GM19043 (cell line): ENCODE data around the gene KIAA0753.

ENCODE experiments used
- ATAC-seq: cut with Tn5 transposase; IDR thresholded peaks from one replicate; pipeline ENCODE4 v1.9.1; 2021; ENCODE audit warnings: low read depth; ENCODE audit not compliant: unreplicated experiment

The KIAA0753 gene

GRCh38 chr17:6643451-6644125, 3.1 kb upstream of the KIAA0753 start:
- no peak for ATAC-seq

DNA sequence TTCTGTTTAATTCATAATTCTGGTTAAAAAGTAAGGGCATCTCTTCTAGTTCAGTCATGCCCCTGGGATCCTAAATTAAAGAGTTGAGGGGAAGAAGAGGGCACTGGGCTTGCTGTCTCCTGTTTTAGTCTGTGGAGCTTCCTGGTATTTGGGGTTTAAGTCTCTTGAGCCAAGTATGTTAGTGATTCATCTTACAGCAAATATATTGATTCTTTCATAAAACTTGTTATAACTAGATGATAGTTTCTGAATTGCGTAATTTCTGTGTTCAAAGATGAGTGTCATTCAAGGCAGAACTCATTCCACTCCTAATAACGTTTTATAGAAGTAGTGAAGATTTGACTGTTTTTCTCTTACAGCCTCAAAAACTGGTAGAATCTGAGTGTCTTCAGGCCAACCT, 2.1 kb upstream of the KIAA0753 start:
- no peak for ATAC-seq

DNA sequence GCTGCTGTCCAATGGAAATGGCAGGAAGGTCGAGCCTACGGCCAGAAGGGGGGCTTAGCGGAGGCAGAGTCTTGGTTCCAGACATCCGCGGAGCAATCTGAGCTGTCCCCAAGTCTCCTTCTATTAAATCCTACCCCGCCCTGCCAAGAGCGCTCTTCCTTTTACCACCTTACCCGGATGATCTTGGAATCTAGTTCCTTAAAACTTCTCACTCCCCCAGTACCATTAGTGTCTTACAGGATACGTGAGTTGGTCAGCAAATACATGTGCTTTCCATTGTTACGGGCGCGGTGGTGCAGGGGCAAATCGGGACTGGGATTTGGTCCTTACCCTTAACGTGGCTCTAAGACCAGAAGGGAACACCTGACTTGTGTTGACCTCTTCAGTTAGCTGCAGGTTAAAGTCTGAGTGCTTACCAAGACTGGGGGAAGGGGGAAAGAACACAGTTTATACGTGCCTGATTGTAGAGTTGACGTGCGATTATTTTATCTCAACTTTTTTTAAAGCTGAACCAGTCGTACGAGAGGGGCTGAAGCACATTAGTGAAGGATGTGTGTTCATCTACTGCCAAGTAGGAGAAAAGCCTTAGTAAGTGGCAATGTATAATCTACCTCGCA, 844 bp upstream of the KIAA0753 start:
- no peak for ATAC-seq

GRCh38 chr17:6639586-6640535, 650 bp downstream of the KIAA0753 start:
- ATAC-seq, result no peak

- no peak for ATAC-seq
Measured at GRCh38 chr17:6639014-6639585, 1.4 kb downstream of the KIAA0753 start.

DNA sequence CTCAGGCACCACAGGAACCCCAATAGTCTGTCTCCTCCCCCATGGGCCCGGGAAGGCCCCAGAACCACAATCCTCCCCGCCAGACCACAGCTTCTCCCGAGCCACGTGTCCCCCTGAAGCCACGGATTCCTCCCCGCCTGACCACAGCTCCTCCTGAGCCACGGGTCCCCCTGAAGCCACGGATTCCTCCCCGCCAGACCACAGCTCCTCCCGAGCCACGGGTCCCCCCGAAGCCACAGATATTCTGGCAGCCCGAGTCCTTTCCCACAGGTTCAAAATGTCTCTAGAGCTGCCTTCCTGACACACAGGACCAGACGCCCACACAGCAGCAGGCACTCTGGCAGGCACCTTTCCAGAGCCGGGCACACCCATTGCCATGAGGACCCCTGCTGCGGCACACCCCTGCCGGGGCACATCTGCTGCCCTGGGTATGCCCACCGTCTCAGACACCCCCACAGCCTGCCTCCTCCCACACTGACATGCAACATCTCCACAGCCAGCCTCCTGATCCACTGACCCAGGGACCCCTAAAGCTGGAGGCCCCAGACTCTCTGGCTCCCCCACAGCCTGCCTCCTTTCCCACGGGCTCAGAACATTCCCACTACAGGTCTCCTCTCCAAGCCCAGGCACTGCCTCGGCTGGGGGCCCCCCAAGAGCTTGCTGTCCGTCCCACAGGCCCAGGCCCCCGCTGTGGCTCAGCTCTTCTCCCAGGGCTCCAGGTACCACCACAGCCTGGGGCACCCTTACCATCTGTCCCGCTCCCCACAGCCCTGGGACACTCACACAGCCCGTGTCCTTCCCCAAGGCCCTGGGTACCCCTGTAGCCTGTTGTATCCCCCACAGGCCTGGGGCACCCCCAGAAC, 2.2 kb downstream of the KIAA0753 start:
- ATAC-seq, result no peak

DNA sequence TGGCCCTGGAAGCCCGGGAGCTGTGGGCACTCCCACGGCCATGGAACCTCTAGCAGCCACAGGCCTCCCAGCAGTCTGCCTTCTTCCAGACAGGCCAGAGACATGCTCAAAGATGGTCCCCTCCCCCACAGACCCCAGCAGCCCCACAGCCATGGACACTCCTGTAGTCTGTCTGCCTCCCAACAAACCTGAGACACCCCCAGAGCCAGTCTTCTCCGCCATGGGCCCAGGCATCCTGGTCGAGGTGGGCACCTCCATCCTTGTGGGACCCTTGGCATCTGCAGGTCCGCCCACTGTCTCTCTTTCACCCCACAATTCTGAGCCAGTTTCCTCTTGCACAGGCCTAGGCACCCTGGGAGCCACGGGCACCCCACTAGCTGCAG, 3.1 kb downstream of the KIAA0753 start:
- no peak for ATAC-seq

DNA sequence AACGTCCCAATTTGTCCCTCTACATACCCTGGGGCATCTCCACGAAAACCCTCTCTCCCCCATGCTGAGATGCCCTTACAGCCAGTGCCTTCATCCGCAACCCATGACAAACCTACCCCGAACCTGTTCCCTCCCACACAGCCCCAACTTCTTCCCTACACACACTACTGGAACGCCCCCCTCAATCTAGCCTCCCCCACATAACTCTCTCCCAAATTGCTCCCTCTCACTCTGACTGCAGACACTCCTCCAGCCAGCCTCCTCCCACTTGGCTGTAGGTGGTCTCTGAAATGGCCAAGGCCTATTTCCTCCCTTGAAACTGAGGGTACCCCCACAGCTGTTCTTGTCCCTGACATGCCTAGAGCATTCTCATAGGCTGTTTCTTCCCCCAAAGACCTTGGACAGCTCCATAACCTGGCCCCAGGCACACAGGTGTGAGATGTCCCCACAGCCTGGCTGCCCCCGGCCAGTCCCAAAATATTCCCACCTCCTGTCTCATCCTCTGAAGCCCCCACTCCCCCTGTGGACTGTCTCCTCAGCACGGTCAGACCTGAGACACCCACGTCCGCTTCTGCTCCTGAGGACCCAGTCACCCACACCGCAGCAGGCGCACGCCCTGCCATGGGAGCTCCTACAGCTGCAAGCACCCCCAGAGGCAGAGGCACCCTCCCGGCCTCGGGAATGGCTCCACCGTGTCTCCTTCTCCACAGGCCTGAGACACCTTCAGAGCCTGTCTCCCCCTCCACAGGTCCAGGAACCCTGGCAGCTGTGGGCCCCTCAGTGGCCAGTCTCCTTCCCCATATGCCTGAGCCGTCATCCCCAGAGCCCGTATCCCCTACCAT, 3.7 kb downstream of the KIAA0753 start:
- no peak for ATAC-seq

GRCh38 chr17:6636105-6636504, 4.4 kb downstream of the KIAA0753 start:
- ATAC-seq, result no peak

- no peak for ATAC-seq
Measured at GRCh38 chr17:6633263-6633662, 7.2 kb downstream of the KIAA0753 start.

DNA sequence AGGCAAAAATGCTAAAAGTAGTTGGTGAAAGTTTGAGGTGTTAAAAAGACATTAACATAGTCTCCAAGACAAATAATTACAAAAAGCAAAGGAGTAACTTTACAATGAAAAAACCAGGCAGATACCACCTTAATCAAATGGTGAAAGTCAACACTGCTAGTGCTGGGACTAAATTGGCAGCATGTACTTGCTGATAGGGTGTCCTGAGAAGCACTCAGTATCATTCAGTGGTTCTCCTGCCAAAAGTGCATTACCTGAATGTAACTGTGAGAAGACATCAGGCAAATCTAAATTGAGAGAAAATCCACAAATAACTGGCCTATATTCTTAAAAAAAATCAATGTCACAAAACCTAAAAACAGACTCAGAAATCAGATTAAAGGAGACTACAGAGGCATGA, 8.0 kb downstream of the KIAA0753 start:
- no peak for ATAC-seq

DNA sequence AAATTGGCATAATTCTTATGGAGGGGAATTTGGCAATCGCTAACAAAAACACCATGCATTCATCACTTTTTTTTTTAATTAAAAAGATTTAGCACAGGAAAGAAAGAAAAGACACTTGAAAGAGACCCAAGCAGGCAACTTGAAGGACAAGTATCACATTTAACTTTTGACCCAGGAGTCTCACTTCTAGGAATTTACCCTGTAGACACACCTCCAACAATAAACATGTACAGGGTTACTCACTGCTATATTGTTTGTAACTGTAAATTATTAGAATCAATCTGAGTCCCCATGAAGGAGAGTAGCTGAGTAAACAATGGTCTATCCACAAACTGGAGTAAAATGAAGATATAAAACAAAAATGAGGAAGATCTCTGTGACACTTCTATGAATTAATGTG, 10.1 kb downstream of the KIAA0753 start:
- no peak for ATAC-seq

- no peak for ATAC-seq
Measured at GRCh38 chr17:6627019-6627418, 13.5 kb downstream of the KIAA0753 start.

GRCh38 chr17:6626616-6627015, 13.9 kb downstream of the KIAA0753 start:
- no peak for ATAC-seq

DNA sequence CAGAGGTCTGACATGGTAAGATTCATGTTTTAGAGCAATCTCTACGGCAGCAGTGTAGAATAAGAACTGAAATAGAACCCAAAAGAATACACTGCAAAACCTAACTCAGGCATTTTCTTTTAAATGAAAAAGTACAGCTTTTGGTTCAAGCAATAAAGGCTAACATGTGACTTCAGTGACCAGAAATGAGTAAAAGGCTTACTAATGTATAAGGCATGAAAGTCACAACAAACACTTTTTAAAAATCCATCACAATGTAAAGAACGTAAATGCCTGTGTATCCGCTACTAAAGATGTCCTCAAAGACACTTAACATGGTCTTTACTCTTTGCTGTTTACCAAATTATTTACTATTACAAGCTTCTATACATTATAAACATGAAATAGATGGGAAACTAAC, 16.6 kb downstream of the KIAA0753 start:
- no peak for ATAC-seq

- ATAC-seq, result no peak
Measured at GRCh38 chr17:6611231-6611630, 29.3 kb downstream of the KIAA0753 start.

DNA sequence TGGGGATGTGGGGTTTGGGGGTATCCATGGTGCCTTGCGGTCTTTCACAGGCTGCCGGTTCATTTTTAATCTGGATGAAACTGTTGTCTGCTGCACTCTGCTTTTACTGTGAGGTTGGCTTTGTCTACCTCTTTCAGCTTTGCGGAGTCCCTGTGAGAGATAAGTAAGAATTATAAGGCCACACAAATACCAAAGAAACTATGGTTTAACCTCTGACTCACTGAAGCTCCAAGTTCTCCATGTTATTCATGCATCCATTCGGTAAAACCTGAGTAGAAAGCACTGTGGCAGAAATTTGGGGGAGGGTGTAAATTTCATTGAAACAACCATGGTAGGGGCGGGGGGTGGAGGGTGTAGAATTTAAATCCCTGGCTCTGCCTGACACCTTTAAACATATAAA, 30.5 kb downstream of the KIAA0753 start:
- ATAC-seq, result no peak

- ATAC-seq, result no peak
Measured at GRCh38 chr17:6608321-6608720, 32.2 kb downstream of the KIAA0753 start.

DNA sequence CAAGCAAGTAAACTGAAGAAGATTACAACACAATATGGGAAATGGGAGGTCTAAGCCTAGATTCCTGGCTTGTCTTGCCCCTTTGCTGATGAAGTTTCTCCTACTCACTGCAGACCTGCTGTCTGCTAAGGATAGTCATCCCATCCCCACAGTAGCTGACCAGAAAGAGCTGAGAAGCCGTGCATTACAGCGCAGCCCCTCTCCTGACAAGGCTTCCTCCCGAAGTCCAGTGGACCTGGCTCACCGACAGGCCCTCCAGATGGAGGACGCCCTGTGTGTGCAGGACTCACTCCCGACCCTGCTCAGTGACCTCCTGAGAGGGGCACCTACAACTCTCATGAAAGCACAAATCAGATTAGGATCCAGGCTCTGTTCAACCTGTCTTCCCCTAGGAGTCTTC, 35.4 kb downstream of the KIAA0753 start:
- no peak for ATAC-seq
